Dendritic cell treated with granulocyte-macrophage colony-stimulating factor and Interleukin-4, amounts not matched to agents 40 ng/mL and 50 ng/mL, for 4 days (primary cell): ENCODE measurements around the gene BCO1.

Experiments
- H3K27ac Mint-ChIP-seq: one replicate; pipeline ENCODE4 v1.8.0; 2022; ENCODE audit warnings: mild to moderate bottlenecking, mixed read lengths
- H3K27me3 Mint-ChIP-seq: one replicate; pipeline ENCODE4 v1.8.0; 2022; ENCODE audit warnings: mild to moderate bottlenecking, mixed read lengths
- H3K36me3 Mint-ChIP-seq: one replicate; pipeline ENCODE4 v1.8.0; 2022; ENCODE audit warnings: low read depth, mixed read lengths
- H3K4me1 Mint-ChIP-seq: one replicate; pipeline ENCODE4 v1.8.0; 2022; ENCODE audit warnings: low read depth, mixed read lengths
- H3K4me3 Mint-ChIP-seq: one replicate; pipeline ENCODE4 v1.8.0; 2022; ENCODE audit warnings: mild to moderate bottlenecking, moderate library complexity, mixed read lengths
- H3K9me3 Mint-ChIP-seq: one replicate; pipeline ENCODE4 v1.8.0; 2022; ENCODE audit warnings: mixed read lengths
- intact Hi-C: fragments of 100-400 bp; cut with micrococcal nuclease; formaldehyde crosslinking; loops from one replicate; pipeline ENCODE4 v1.15.0; 2022

The BCO1 gene

GRCh38 chr16:81238296-81239011 is at the start of gene BCO1:
Gene BCO1 (plus strand): TSS chr16:81238689. CDS start chr16:81238909, 220 bp downstream.
- no peak within 1 kb of the TSS for H3K27ac Mint-ChIP-seq
- intact Hi-C loops, result no loop called here
- H3K36me3 Mint-ChIP-seq, result no peaks in the 10 kb centered on the region
- peaks cover 10% of the 10 kb centered on the region for H3K27me3 Mint-ChIP-seq
- no peaks in the 10 kb centered on the region for H3K4me1 Mint-ChIP-seq
- no peaks in the 10 kb centered on the region for H3K9me3 Mint-ChIP-seq
- no peak within 1 kb of the TSS for H3K4me3 Mint-ChIP-seq

- Mint-ChIP-seq H3K27ac (no peak overlapping the region), H3K9me3 (no peaks in the 10 kb centered on the region), H3K27me3 (peaks cover 6% of the 10 kb centered on the region), H3K36me3 (no peaks in the 10 kb centered on the region), H3K4me1 (no peaks in the 10 kb centered on the region), H3K4me3 (no peak overlapping the region)
- intact Hi-C loops, result no loop called here
Observed at GRCh38 chr16:81189100-81189664, 49.3 kb upstream of the BCO1 start.

GRCh38 chr16:81190667-81191066 is 47.8 kb upstream of the BCO1 start:
- H3K27ac Mint-ChIP-seq, result no peak overlapping the region
- no peaks in the 10 kb centered on the region for H3K36me3 Mint-ChIP-seq
- no peak overlapping the region for H3K4me3 Mint-ChIP-seq
- intact Hi-C loops, result no loop called here
- no peaks in the 10 kb centered on the region for H3K4me1 Mint-ChIP-seq
- H3K9me3 Mint-ChIP-seq, result no peaks in the 10 kb centered on the region
- peaks cover 6% of the 10 kb centered on the region for H3K27me3 Mint-ChIP-seq

GRCh38 chr16:81195885-81196534 is 42.5 kb upstream of the BCO1 start:
- no peaks in the 10 kb centered on the region for H3K9me3 Mint-ChIP-seq
- H3K27ac Mint-ChIP-seq, result no peak overlapping the region

GRCh38 chr16:81198635-81199034 is 39.9 kb upstream of the BCO1 start:
- Mint-ChIP-seq H3K36me3 (no peaks in the 10 kb centered on the region), H3K4me1 (no peaks in the 10 kb centered on the region), H3K4me3 (no peak overlapping the region), H3K27me3 (peaks cover 3% of the 10 kb centered on the region), H3K9me3 (no peaks in the 10 kb centered on the region), H3K27ac (no peak overlapping the region)
- intact Hi-C loops, result no loop called here

More at GRCh38 chr16:81195885-81196534, 42.5 kb upstream of the BCO1 start:
- H3K36me3 Mint-ChIP-seq, result no peaks in the 10 kb centered on the region
- H3K27me3 Mint-ChIP-seq, result peaks cover 6% of the 10 kb centered on the region
- intact Hi-C loops, result no loop called here
- no peaks in the 10 kb centered on the region for H3K4me1 Mint-ChIP-seq
- no peak overlapping the region for H3K4me3 Mint-ChIP-seq

GRCh38 chr16:81201267-81201666 is 37.2 kb upstream of the BCO1 start:
- no peak overlapping the region for H3K4me3 Mint-ChIP-seq
- peaks cover 9% of the 10 kb centered on the region for H3K27me3 Mint-ChIP-seq
- H3K36me3 Mint-ChIP-seq, result no peaks in the 10 kb centered on the region
- no peaks in the 10 kb centered on the region for H3K4me1 Mint-ChIP-seq
- H3K27ac Mint-ChIP-seq, result no peak overlapping the region
- H3K9me3 Mint-ChIP-seq, result no peaks in the 10 kb centered on the region
- intact Hi-C loops, result no loop called here

- Mint-ChIP-seq H3K27ac (no peak overlapping the region), H3K36me3 (no peaks in the 10 kb centered on the region), H3K4me1 (no peaks in the 10 kb centered on the region), H3K4me3 (no peak overlapping the region), H3K9me3 (no peaks in the 10 kb centered on the region), H3K27me3 (peaks cover 9% of the 10 kb centered on the region)
- intact Hi-C loops, result loop anchor here (5.0 kb wide), 1 partner anchor 532 kb away; no protein-coding TSS in a partner anchor
Observed at GRCh38 chr16:81204798-81205680, 33.5 kb upstream of the BCO1 start.

GRCh38 chr16:81207076-81207475 is 31.4 kb upstream of the BCO1 start:
- intact Hi-C loops, result loop anchor here (5.0 kb wide), 1 partner anchor 530 kb away; no protein-coding TSS in a partner anchor
- peaks cover 14% of the 10 kb centered on the region for H3K27me3 Mint-ChIP-seq
- no peak overlapping the region for H3K27ac Mint-ChIP-seq
- no peak overlapping the region for H3K4me3 Mint-ChIP-seq
- no peaks in the 10 kb centered on the region for H3K36me3 Mint-ChIP-seq
- H3K9me3 Mint-ChIP-seq, result no peaks in the 10 kb centered on the region
- H3K4me1 Mint-ChIP-seq, result no peaks in the 10 kb centered on the region

- Mint-ChIP-seq H3K4me3 (no peak overlapping the region), H3K4me1 (no peaks in the 10 kb centered on the region), H3K27ac (no peak overlapping the region), H3K9me3 (no peaks in the 10 kb centered on the region), H3K27me3 (peaks cover 11% of the 10 kb centered on the region), H3K36me3 (no peaks in the 10 kb centered on the region)
- intact Hi-C loops, result no loop called here
Observed at GRCh38 chr16:81210807-81211206, 27.7 kb upstream of the BCO1 start.

GRCh38 chr16:81212830-81213465 is 25.5 kb upstream of the BCO1 start:
- H3K4me1 Mint-ChIP-seq, result no peaks in the 10 kb centered on the region
- no peak overlapping the region for H3K4me3 Mint-ChIP-seq
- H3K36me3 Mint-ChIP-seq, result no peaks in the 10 kb centered on the region
- intact Hi-C loops, result no loop called here
- peaks cover 12% of the 10 kb centered on the region for H3K27me3 Mint-ChIP-seq
- H3K9me3 Mint-ChIP-seq, result no peaks in the 10 kb centered on the region
- H3K27ac Mint-ChIP-seq, result no peak overlapping the region

GRCh38 chr16:81214745-81215166 is 23.7 kb upstream of the BCO1 start:
- Mint-ChIP-seq H3K27ac (no peak overlapping the region), H3K36me3 (no peaks in the 10 kb centered on the region), H3K27me3 (peaks cover 9% of the 10 kb centered on the region)

GRCh38 chr16:81216114-81216513 is 22.4 kb upstream of the BCO1 start:
- Mint-ChIP-seq H3K36me3 (no peaks in the 10 kb centered on the region), H3K4me3 (no peak overlapping the region), H3K27ac (no peak overlapping the region), H3K9me3 (no peaks in the 10 kb centered on the region), H3K27me3 (peaks cover 10% of the 10 kb centered on the region), H3K4me1 (no peaks in the 10 kb centered on the region)
- intact Hi-C loops, result no loop called here

More at GRCh38 chr16:81214745-81215166, 23.7 kb upstream of the BCO1 start:
- Mint-ChIP-seq H3K9me3 (no peaks in the 10 kb centered on the region), H3K4me1 (no peaks in the 10 kb centered on the region), H3K4me3 (no peak overlapping the region)
- intact Hi-C loops, result no loop called here

- no peak overlapping the region for H3K4me3 Mint-ChIP-seq
- H3K4me1 Mint-ChIP-seq, result no peaks in the 10 kb centered on the region
- H3K27ac Mint-ChIP-seq, result no peak overlapping the region
- no peaks in the 10 kb centered on the region for H3K9me3 Mint-ChIP-seq
- H3K27me3 Mint-ChIP-seq, result peaks cover 7% of the 10 kb centered on the region
- intact Hi-C loops, result no loop called here
- no peaks in the 10 kb centered on the region for H3K36me3 Mint-ChIP-seq
Observed at GRCh38 chr16:81216706-81217105, 21.8 kb upstream of the BCO1 start.
